HPDE6-E6E7 (cell line): ENCODE results near the gene RBM11.
"Not testable (repeated sequence)": the region's sequence is repeated elsewhere in the genome, so short reads cannot be mapped to it uniquely, and the experiment has no call there.

Experiments
- DNase-seq: peaks from one replicate; pipeline ENCODE4 v3.0.0; 2011; ENCODE audit warnings: missing footprints; ENCODE audit errors: extremely low spot score

RBM11 gene, protein sequence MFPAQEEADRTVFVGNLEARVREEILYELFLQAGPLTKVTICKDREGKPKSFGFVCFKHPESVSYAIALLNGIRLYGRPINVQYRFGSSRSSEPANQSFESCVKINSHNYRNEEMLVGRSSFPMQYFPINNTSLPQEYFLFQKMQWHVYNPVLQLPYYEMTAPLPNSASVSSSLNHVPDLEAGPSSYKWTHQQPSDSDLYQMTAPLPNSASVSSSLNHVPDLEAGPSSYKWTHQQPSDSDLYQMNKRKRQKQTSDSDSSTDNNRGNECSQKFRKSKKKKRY

DNA sequence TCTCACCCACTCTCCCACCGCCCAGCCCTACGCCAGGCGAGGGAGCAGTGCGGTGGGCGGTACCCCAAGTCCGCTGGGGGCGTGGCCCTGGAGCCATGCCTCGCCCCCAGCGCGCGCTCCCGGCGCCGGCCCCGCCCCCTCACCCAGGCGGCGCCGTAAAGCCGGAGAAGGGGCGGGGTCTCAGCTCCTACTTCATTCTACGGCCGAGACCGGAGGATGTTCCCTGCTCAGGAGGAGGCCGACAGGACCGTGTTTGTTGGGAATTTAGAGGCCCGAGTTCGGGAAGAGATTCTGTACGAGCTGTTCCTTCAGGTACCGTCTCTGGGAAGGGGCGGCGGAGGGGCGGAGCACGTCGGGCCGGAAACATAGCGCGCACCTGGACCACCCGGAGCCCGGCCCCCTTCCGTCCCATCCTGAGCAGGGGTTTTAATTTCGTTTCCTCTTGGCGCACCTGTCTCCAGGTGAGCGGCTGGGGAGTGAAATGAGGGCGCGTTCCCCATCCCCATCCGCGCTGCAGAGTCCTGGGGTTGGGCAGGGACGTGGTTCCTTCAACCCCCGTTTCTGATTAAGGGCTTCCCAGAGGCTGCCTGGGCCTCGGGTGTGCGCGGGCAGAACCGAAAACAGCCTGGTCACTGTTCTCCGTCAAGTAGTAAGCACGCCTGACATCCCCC is at the start of gene RBM11:
Gene RBM11, plus strand, starts transcription at position 187 of the 671 bp plus-strand sequence. Its CDS starts 30 bp downstream, at position 217.
- DNase-seq: peak; percentile 54

DNA sequence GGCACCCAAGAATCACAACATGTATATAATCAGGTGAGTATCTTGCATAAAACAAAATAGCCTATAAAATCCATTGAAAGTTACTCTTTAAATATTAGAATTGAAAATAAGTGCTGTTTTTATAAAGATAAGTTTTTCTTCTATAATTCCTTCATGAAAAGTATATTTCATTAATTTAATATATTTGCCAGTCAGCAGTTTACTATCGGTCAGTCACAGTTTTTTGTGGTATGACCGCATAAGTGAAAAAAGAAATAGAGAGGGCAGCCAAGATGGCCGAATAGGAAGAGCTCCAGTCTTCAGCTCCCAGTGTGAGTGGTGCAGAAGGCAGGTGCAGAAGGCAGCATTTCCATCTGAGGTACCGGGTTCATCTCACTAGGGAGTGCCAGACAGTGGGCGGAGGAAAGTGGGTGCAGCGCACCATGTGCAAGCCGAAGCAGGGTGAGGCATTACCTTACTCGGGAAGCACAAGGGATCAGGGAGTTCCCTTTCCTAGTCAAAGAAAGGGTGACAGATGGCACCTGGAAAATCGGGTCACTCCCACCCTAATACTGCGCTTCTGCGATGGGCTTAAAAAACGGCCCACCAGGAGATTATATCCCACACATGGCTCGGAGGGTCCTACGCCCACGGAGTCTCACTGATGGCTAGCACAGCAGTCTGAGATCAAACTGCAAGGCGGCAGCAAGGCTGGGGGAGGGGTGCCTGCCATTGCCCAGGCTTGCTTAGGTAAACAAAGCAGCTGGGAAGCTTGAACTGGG is 49.3 kb upstream of the RBM11 start:
- not testable (repeated sequence) for DNase-seq

DNA sequence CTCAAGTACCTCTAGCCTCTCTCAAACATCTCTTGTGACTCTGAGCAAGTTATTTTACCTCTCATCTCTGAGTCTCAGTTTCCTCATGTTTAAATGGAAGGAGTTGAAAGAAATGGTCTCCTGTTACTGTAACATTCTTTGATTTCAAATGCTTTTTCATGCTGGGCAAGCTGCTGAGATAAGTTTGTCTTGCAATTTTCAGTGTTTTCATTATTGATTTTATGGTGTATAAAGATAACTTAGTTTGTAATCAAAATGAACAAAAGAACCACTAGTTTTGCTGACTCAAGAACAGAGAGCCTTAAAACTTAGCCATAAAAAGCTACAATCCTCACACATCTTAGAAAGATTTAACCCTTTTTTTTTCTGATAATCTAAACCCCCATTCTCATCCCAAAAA is 9.7 kb upstream of the RBM11 start:
- no peak for DNase-seq

DNA sequence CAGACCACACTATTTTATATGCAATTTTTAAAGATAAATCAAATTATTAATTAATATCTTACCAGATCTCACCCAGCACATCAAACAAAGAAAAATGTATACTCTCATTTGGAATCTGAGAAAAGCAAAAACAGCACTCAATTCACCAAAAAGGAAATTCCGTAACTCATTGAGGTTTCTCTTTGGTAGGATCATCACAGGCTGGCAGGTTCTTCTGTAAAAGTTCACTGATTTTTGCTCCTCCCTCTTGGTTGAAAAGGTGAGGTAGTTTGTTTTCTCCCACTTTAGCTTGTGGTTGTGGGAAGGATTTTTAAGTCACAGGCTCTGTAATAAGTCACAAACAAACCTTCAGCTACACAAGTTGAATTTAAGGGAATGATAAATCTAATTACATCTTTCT is 5.2 kb upstream of the RBM11 start, which contains the start of gene LIPI:
Gene LIPI, minus strand, starts transcription at position 218 of the 400 bp plus-strand sequence. Its CDS starts 110 bp downstream, at position 108.
- DNase-seq: no peak

DNA sequence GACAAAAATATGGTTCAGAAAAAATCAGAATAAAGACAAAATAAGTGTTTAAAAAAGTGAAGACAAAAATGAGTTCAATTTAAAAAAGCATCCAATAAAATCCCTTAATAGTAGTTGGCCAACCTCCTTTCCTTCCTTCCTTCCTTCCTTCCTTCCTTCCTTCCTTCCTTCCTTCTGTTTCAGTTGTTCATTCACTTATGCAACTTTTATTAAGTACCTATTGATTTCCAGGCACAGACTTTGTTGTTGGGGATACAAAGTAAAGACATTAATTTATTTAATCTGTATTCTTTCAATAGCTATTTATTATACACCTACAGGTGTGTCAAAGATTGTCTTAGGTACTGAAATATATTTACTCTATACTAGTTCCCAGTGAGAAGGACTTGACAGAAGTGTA is 2.8 kb upstream of the RBM11 start:
- no peak for DNase-seq

DNA sequence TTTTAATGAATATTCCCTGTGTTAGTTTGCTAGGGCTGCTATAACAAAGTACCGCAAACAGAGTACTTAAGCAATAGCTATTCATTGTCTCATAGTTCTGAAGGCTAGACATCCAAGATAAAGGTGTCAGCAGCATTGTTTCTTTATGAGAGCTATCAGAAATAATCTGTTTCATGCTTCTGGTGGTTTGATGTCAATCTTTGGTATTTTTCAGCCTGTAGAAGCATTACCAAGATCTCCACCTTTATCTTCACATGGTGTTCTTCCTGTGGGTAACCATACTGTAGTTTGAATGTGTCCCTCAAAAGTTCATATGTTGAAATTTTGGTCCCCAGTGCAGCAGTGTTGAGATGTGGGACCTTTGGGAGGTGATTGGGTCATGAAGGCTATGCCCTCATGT is 7.4 kb downstream of the RBM11 start:
- DNase-seq: no peak

DNA sequence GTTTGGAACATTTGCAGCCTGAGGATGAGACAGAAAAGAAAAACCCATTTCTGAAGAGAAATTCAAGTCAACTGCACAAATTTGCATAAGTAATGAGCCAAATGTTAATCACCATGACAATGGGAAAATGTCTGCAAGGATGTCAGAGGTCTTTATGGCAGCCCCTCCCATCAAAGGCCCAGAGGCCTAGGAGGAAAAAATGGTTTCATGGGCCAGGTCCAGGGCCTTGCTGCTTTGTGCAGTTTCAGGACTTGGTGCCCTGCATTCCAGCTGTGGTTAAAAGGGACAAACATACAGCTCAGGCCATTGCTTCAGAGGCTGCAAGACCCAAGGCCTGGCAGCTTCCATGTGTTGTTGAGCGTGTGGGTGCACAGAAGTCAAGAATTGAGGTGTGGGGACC is 13.4 kb downstream of the RBM11 start:
- DNase-seq: no peak

DNA sequence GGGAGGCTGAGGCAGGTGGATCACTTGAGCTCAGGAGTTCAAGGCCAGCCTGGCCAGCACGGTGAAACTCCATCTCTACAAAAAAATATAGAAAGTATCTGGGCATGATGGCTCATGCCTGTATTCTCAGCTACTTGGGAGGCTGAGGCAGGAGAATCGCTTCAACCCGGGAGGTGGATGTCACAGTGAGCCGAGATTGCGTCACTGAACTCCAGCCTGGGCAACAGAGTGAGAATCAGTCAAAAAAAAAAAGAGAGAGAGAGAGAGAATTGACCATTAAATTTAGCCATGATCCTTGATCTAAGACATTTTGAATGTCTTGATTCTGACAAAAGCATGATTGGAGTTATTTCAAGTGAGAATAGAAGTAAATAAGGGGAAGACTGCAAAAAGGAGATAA is 19.1 kb downstream of the RBM11 start:
- no peak for DNase-seq

DNA sequence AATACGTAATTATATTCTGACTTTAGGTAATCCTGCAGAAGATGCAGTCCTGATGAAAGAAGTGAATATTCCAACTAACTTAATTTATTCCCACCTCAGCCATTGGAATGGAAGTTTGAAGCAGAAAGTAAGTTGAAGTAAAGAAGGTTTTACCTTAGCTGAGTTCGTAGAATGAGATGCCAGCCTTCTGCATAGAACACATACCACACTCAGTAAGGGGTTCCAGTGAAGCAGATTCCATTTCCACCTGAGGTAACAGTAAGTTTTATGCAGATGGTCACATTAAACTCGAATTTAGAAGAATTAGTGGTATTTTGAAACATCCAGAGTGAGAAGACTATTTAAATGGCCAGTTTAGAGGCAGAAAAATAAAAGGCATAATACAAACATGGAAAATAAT is 20.2 kb downstream of the RBM11 start:
- DNase-seq: no peak

DNA sequence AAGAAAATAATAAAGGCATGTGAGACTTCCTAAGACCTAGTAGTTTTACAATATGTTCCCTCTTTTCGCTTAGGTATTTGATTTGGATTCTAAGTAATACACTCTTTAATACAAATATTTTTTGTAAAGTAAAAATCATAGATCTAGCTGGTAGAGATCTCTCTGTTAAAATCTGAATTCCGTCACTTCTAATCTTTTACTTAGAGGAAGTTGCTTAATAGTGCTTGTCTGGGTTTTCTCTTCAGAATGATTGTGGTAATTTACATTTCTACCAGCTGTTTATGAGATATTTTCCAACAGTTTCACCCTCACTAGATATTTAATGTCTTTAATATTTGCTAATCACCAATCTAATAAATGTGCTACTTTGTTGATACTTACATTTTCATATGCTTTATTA is 23.3 kb downstream of the RBM11 start:
- DNase-seq: no peak

DNA sequence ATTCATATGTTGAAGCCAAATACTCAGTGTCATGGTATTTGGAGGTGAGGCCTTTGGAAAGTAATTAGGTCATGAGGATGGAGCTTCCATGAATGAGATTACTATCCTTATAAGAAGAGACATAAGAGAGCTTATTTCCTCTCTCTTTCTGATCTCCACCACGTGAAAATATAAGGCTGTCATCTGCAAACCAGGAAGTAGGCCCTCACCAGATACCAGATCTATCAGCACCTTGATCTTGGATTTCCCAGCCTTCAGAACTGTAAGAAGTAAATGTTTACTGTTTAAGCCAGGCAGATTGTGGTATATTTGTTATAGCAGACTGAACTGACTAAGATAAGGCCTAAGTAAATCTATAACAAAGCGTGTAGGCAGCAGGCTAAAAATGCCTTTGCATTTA is 25.3 kb downstream of the RBM11 start:
- no peak for DNase-seq

DNA sequence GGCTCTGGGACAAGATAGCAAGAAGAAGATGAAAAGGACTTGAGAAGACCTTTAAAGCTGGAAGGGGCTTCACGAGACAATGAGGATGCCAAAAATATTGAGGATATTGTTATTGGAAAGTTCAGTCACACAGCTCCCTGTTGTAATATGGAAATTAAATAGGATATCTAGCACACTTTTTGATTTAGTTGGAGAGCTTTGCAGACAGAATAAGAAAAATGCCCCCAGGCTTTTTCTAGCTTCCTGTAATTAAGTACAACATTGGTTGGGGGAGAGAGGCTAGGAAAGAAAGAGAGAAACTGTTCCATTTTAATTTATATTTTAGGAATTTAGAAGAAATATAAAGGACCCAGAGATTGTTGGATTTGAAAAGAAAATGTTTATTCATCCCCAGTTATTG is 27.5 kb downstream of the RBM11 start:
- DNase-seq: no peak

DNA sequence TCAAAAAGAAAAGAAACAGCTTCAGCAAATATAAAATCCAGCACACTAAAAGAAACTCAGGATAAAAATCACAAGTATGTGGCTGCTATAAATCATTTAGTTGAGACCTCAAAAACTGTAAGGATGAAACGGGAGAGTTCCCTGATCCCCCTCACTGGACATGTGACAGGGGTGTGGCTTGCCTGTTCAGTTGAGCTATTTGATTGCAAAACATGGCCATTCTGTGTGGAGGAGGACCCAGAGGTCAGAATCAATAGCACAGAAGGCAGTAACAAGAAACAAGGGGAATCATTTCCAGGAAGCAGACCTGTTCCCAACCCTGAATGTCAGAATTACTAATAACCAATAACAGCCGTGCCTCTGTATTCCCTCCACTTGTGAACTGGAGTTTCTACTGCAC is 27.9 kb downstream of the RBM11 start:
- no peak for DNase-seq

DNA sequence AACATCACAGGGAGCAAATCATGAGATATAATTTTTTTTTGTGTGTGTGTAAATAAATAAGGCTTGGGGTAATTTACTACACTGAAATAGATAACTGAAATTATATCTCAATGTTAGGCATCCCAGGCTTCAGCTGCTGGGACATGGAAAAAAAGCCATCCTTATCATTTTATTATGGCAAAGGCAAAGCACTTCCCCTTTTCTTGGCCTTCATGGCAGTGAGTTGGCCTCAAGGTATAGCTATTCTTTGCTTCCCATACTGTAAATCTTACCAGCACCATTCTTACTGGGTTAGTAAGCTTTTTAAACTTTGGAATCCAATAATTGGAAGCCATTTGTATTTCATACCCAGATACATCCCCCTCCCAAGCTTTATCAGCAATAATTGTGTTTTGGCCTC is 29.0 kb downstream of the RBM11 start:
- DNase-seq: no peak

DNA sequence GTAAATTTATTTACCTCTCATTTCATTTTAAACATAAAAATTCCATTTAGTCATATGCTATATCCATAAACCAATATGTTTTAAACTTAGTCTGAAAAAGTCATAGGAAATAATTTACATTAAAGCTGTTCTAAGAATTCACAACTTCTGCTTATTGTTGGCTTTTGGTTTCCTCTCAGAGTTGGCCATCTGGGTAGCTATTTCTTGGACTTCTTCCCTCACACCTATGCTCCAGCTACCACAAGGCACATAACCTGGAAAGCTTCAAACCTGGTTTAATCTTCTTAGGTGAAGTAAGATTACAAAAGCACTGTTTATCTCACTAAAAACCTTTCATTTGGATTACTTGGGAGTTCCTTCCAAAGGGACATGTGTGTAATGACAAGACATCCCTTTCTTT is 29.8 kb downstream of the RBM11 start:
- no peak for DNase-seq

DNA sequence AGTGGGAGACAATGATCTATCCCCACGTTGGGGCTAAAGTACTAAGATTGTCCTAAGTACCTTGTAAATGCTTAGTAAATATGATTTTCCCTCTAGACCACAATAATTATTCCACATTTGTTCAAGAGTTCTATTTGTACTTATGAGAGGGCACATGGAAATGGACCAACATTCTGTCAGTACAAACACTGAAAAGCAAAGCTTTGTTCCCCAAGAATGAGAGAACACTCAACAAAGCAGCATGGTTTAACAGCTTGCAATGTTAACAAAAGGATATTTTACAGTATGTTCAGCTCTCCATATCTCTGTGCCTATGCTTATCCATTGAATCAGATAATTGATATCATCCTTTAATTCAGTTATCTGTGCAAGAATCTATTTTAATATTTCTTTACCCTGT is 35.4 kb downstream of the RBM11 start:
- no peak for DNase-seq

DNA sequence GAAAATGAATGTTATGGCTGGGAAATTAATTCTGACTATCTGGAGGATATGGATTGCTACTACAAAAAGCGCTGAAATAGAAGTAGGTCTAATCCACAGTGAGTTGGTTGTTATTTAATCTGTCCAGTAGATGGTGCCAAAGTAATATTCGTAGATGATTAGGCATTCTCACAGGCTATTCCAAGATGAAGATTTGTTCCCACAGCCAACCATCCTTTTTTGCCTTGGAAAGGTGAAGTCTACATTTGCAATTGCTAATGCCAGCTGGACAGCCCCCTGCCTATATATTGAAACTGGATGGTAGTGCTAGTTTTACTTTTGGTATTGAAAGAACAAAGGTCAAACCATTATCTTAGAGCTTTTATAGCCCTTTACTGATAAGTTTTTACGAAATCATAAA is 43.8 kb downstream of the RBM11 start:
- peak; percentile 19 for DNase-seq

DNA sequence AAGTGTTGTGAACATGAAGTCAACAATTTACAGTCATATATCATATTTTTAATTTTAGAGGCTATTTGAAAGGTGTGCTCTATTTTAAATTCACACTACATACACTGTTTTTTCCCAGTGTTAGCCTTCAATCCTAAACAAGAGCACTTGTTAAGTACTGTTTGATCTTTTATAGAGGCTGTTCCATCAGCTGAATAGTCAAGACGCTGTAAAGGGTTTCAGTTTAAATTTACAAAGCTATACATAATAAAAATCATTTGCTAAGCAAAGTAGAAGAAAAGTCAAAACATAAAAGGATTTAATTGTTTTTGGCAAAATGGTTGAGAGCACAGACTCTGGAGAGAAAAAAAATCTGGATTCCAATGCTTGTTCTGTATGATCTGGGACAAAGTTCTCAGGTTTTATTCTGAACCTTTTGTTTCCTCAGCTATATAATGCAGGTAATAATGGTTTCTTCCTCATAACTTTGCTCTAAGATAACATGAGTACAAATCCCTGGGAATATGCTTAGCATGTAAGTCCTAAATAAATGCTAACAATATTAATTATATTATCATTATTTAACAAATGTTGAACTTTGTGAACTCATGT is 44.3 kb downstream of the RBM11 start:
- DNase-seq: no peak

DNA sequence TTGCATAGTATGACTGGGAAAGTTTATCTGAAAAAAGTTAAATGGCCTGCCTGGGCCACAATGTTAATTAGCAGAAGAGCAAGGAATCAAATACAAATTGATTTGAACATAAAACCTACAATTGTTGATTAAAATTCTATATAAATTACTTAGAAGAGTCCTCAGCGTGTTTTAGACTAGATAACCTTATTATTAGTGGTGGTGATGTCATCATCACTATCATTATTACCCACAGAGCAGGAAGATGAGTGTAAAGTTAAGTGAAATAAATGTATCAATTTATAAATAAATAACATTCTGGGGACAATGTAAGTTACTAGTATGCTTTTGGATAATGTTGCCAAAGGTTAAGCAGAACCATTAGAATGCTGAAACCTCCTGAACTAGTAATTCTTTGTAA is 46.1 kb downstream of the RBM11 start:
- DNase-seq: no peak

DNA sequence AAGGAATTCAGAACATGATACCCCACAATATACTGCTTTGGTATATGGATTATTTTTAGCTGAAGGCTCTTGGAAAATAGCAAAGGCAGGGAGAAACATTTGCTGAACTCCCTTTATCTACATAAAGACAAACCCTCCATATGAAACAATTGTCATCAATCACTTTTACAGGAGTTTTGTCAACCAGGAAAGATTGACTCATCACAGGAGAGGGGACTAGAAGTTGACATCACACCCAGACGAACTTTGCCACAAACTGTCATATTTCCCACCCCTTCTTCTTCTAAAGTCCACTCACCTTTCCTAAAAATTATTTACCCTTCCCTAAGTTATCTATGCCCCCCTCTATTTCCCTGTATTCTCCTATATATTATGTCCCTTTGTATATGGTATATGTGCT is 47.9 kb downstream of the RBM11 start:
- DNase-seq: no peak

DNA sequence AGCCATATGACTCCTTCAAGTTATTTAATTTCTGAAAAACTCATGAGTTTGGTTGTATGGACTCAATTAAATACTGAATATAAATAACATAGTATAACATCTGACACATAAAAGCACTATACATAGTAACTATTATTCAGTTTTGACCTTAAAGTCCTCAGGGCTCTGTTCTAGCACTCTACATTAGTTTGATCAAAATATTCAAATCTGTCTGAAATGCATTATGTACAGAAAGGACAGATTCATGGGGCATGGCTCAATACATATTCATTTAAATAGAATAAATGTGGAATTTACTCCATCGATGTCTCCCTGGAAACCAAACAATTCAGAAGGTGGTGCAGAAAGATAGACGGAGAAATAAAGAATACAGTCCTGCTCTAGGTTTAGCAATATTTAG is 49.1 kb downstream of the RBM11 start:
- DNase-seq: no peak

DNA sequence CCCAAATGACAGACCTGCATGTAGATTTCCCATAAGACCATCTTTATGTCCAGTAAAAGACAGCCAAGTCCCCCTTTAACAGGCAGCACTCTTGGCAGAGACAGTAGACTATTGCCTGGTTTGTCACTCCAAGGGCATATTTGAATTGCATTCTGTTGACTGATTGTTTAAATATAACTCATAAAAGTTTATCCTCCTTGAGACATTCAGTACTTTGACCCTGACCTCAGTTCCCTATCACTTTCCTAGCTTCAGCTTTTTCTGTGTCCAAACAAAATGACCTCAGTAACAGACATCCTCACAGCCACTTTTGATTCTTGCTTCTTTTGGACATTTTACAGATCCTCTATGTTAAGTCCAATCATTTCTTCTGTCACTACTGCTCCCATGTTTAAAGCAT is 51.1 kb downstream of the RBM11 start:
- no peak for DNase-seq
